Body of pancreas (tissue), 4 donors: ENCODE data around the gene CARF. TPM values are rescaled to one million over a fixed set of nuclear protein-coding genes. Genes with fewer than 3 reads are reported as not detected.
"Not testable (repeated sequence)": the region's sequence is repeated elsewhere in the genome, so short reads cannot be mapped to it uniquely, and the experiment has no call there.

Experiments used
- ATAC-seq: fragments of 150-250 bp; one replicate; pipeline ENCODE4 v1.9.1; 2016
- DNase-seq, 4 donors: peaks; one replicate each; pipeline ENCODE4 v3.0.0-alpha.2; 2019
- H3K27ac ChIP-seq, 4 donors: fragments of 200-600 bp; sonication (generic); 1 replicate in 3 of 4; 2 replicates in 1 of 4; pipeline versions ENCODE4 v1.5.1 to v1.6.1; 2016 to 2019; ENCODE audit warnings: mild to moderate bottlenecking in 1 of 4, mixed read lengths in 1 of 4, moderate library complexity in 1 of 4
- H3K27me3 ChIP-seq, 2 donors: fragments of 200-600 bp; sonication (generic); one replicate each; pipeline ENCODE4 v1.6.0; 2016; ENCODE audit warnings: mild to moderate bottlenecking in 1 of 2
- H3K36me3 ChIP-seq, 2 donors: fragments of 200-600 bp; sonication (generic); replicated peaks in 1 of 2; 2 replicates each; pipeline ENCODE4 v1.5.1; 2016; ENCODE audit warnings: low read depth in 2 of 2; ENCODE audit not compliant: insufficient read depth in 1 of 2
- H3K4me1 ChIP-seq: fragments of 200-600 bp; sonication (generic); one replicate; pipeline ENCODE4 v1.6.0; 2016
- H3K4me3 ChIP-seq, 2 donors: fragments of 200-600 bp; sonication (generic); 1 replicate in 1 of 2; 2 replicates in 1 of 2; pipeline ENCODE4 v1.5.1; 2016 to 2019
- H3K9me3 ChIP-seq, 3 donors: fragments of 200-600 bp; sonication (generic); 1 replicate in 2 of 3; 2 replicates in 1 of 3; pipeline ENCODE4 v1.5.1; 2016
- CTCF ChIP-seq, 7 experiments: fragments of 450-650 bp in 4 of 7; fragments of 200-600 bp in 3 of 7; sonication (generic) in 3 of 7; IDR thresholded peaks; one replicate each; pipeline ENCODE4 v1.5.1; 2016 to 2019; ENCODE audit warnings: antibody characterized with exemption in 7 of 7
- POLR2A ChIP-seq, 3 donors: fragments of 450-650 bp; IDR thresholded peaks; one replicate each; pipeline ENCODE4 v1.6.1; 2016; ENCODE audit warnings: antibody characterized with exemption in 3 of 3, mild to moderate bottlenecking in 2 of 3
- WGBS, 2 donors: methylation state at CpG; one replicate each; pipeline ENCODE4 v1.1.5; 2017; 5-methylcytosine and 5-hydroxymethylcytosine counted together
- intact Hi-C: fragments of 100-400 bp; cut with DNase I; formaldehyde crosslinking; loops from one replicate; pipeline ENCODE4 v1.15.1; 2023
- total RNA-seq, 2 donors: library from RNA; depleted of rRNA; stranded (reverse); fragments of >200 nt; gene quantifications; one replicate each; pipeline ENCODE4 v1.1.0, GENCODE V29; 2016

CARF gene
- total RNA-seq, 2 donors from 2014 or later = 2.6 to 8.0 TPM

DNA sequence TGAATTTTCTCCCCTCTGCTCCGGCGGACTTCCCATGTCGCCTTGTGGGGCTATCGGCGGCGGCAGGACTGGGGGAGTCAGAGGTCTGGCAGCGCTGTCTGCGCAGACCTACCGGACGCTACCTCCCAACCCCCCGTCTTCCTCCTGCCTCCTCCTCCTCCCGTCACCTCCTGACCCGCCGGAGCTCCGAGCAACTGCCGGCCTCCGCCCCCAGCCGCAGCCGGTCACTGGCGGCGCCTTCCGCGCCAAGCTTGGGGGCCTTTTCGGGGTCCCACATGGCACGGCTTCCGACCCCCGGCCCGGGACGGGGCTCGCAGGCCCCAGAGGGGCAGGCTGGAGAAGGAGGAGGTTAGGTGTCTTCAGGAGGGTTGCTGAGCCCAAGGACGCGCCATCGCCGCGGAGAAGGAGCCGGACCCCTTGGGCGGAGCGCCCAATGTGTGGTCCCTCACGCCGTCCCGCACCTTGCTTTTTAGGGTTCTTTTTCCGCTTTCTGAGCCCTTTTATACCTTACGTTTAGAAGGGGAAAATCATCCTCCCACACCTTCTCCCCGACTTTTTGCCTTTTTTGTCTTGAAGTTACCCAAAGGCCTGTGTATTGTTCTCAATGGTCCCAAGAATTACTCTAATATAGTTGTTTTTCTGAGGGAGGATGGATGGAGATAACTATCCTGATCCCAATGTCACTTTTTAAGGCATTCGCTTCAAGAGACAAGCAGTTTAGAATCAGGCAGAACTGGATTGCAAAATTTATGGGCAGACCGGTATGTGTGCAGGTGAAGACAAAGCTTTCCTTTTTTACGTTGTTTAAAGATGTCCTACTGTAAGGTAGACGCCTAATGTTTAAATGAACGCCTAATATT, 497 bp downstream of the CARF start:
- DNase-seq, H3K9me3 ChIP-seq, H3K36me3 ChIP-seq, H3K27me3 ChIP-seq, intact Hi-C loops: not testable (repeated sequence)
- Histone ChIP-seq H3K4me1 (peaks cover 11% of the 10 kb centered on the region), H3K27ac (peak overlapping the region in 3 of 4 donors; percentile 57 to 92 (median 88)), H3K4me3 (peak overlapping the region; percentile 69 to 74)
- 0 to 4% methylated on average over 7 to 10 of the region's 49 CpGs for WGBS, 2 donors
- peak; percentile 64 for ATAC-seq
- TF ChIP-seq CTCF (IDR thresholded peaks at IDR 0.05) = peak in 1 of 7 experiments; percentile 4

GRCh38 chr2:202918860-202919259, 6.8 kb downstream of the CARF start:
- WGBS, 2 donors = 84 to 89% methylated on average over 1 of the region's 1 CpG
- intact Hi-C loops = no loop called here
- Histone ChIP-seq H3K4me3 (no peak overlapping the region), H3K9me3 (no peaks in the 10 kb centered on the region), H3K36me3 (no peaks in the 10 kb centered on the region), H3K4me1 (no peaks in the 10 kb centered on the region), H3K27ac (no peak overlapping the region), H3K27me3 (no peaks in the 10 kb centered on the region)
- DNase-seq (no peak), ATAC-seq (no peak)
- TF ChIP-seq CTCF (IDR thresholded peaks at IDR 0.05) (no peak), POLR2A (IDR thresholded peaks at IDR 0.05) (no peak)

DNA sequence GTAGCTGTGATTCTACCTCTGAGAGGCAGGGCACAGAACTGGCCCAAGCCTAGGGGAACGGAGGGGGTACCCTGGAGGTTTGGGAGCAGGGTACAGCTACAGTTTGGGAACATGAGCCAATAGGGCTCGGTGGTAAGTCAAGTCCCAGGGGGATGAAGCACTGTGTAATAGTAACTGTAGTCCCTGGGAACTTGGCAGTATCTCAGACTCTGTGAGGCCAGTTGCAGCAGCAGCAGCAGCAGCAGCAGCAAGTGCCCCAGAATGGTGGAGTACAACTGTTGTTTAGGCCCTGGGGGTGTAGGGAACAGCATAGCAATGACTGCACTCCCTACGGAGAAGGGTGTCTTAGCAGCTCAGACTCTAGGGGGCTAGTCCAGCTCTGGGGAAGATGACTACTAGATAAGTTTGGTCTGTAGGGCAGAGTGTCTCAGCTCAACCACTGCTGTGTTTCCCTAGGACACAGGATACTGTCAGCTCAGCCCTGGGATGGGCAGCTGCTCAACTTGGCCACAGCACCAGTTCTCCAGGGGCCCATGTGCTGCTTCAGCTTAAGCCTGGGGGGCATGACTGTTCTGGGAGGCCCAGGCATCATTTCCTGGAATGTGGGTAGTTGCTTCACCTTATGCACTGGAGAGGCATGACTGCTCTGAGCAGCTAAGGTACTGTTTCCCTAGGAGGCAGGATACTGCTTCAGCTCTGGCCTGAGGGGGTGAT, 20.5 kb downstream of the CARF start:
- H3K4me1 ChIP-seq = no peaks in the 10 kb centered on the region
- no peak for ATAC-seq
- no peaks in the 10 kb centered on the region for H3K9me3 ChIP-seq
- 94 to 100% methylated on average over 1 to 3 of the region's 3 CpGs for WGBS, 2 donors
- no peaks in the 10 kb centered on the region for H3K36me3 ChIP-seq
- no peak overlapping the region for H3K27ac ChIP-seq
- DNase-seq = no peak
- no peaks in the 10 kb centered on the region for H3K27me3 ChIP-seq
- intact Hi-C loops = no loop called here
- TF ChIP-seq CTCF (IDR thresholded peaks at IDR 0.05) (no peak), POLR2A (IDR thresholded peaks at IDR 0.05) (no peak)
- no peak overlapping the region for H3K4me3 ChIP-seq

- no peaks in the 10 kb centered on the region for H3K4me1 ChIP-seq
- intact Hi-C loops = no loop called here
- H3K4me3 ChIP-seq = no peak overlapping the region
- H3K27ac ChIP-seq = no peak overlapping the region
- DNase-seq (no peak), ATAC-seq (no peak)
- H3K36me3 ChIP-seq = no peaks in the 10 kb centered on the region
- 91 to 98% methylated on average over 5 of the region's 5 CpGs for WGBS, 2 donors
- H3K27me3 ChIP-seq = no peaks in the 10 kb centered on the region
- H3K9me3 ChIP-seq = no peaks in the 10 kb centered on the region
- TF ChIP-seq POLR2A (IDR thresholded peaks at IDR 0.05) = no peak
- no peak for TF ChIP-seq CTCF (IDR thresholded peaks at IDR 0.05)
Observed at GRCh38 chr2:202933139-202933510, 21.1 kb downstream of the CARF start.
